Muscle of back (tissue), 11 donors: ENCODE data around the gene TLNRD1. TPM values are rescaled to one million over a fixed set of nuclear protein-coding genes. Genes with fewer than 3 reads are reported as not detected.

Experiments used
- DNase-seq, 3 donors: peaks; one replicate each; pipeline versions ENCODE4 v3.0.0 to v3.0.0-alpha.2; 2013
- polyA plus RNA-seq, 10 donors: library from polyadenylated mRNA; unstranded; fragments of 120-200 nt; gene quantifications; one replicate each; pipeline ENCODE4 v1.2.1, GENCODE V29; 2013; ENCODE audit not compliant: insufficient read length in 10 of 10

TLNRD1 gene
- polyA plus RNA-seq, 10 donors = 10.1 to 17.7 (median 12.2) TPM

DNA sequence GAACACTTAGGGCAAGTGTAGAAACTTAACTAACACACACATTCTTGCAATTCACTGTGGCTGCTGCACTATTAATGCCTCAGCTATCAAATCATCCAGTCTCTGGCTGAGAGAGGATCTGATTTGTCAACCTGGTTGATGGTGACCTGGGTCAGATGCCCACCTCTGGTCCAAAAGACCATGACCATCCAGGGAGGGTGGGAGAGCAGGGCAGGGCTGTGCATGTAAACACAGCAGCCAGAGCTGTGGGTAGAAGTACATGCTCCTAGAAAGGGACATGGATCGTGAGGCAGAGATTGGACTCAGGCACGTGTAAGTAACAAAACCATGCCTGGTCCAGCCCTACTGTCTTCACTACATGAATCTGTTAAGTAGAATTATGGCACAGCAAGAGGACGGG lies 28.4 kb upstream of the TLNRD1 start:
- no peak for DNase-seq

- DNase-seq = no peak
Measured at GRCh38 chr15:80974914-80975313, 25.8 kb upstream of the TLNRD1 start.

DNA sequence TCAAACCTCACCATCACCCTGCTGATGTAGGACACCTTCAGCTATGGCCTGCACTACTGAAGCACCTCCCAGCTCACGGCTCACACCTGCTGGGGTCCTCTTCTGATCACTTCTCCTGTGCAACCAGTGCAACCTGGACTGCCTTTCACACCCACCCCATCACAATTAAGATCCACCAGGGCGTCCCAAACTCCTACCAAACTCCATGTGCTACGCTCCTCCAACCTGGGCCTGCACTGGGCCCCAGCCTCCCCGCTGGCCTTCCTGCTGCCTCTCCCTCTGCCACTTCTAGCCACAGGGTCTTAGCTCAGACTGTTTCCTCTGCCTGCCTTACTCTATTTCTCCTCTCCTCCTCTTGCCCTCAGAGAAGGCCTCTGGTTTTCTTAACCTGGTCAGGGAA lies 23.9 kb upstream of the TLNRD1 start:
- no peak for DNase-seq

DNA sequence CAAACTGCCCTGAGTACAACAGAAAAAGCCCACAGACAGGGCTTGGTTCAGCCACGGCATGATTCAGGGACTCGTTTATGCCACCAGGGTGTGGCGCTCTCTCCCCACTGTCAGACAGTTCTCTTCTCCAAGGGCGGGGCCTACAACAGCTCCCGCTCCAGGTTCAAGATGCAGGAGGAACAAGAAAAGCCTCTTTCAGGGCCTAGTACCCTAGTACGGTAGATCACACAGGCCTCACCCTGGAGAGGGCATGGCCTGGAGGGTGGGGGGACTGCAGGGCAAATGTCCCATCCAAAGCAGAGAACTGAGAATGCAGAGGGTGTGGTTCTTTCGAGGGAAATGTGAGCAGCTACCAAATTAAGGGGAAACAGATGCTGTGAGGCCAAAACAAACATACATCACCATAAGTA lies 23.1 kb upstream of the TLNRD1 start:
- DNase-seq = peak; percentile 53 to 81 (median 70)

DNA sequence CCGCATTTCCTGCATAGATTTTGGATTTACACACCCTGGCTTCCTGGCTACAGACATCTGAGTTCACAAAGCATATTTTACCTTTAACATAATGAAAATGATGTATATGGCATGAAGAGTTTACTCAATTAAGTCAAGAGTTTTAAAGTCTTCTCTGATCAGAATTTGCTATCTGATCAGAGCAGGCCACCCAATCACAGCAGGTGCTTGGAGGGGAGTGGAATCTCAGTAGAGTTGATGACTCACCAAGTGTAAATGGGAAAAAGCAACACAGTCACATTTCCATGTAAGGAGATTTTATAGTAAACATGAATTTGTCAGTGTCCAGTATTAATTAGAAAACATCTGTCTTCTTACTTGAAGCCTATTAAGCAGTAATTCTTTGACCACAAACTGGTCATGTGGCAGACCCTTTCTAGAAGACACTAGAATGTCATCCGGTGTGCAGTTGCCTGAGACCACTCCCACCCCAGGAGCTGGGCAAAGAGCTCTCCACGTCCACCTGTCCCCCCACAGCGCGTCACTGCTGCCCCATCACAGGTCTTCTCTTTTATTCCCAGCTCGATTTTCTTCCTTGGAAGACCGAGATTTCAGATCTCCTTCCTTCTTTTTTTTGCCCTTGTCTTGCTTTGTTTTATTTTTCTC lies 21.9 kb upstream of the TLNRD1 start:
- no peak for DNase-seq

DNA sequence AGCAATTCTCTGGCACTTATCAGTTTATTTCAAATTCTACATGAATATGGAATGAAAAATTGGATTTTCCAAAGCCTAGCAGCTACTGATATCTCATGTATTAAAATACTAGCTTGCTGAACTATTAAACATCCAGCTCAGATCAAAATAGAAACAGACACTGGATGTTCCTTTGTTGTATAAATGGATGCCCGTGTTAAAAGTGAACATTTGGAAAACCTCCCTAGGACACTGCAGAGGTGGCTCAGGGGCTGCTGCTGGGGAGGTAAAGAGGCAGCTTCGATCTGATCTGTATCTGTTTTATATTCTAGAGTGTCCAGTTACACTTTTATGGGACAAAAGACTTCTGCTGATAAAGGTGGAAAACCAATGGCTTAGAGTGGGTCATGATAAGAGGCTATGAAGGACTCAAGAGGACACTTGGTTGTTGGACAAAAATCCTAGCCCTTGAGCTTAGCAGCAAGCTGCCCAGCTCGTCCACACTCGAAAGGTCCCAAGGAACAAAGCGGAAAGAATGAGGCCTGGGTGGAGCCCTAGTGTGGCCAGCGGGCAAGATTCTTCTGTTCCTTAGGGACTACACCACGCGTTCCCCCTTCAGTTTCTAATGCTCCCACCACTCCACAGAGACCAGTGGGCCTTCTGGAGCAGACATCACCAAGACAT lies 21.1 kb upstream of the TLNRD1 start:
- DNase-seq = no peak

DNA sequence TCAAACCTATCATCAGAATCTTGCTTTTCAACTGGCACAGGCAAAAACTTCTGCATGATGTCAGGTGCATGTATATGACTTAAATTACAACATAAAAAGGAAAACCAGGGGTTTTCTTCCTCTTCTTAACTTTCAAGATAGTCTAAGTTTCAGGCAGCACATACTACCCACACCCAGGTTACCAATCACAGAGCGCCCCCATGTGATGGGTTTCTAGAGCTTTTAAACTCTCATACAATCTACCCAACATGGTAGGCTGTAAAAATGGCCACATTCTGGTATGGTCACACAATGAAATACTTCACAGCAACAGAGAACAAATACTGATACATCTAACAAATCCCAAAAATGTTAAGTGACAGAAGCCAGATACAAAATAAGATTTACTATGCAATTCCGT lies 18.5 kb upstream of the TLNRD1 start:
- DNase-seq = no peak

- no peak for DNase-seq
Measured at GRCh38 chr15:80982839-80983238, 17.9 kb upstream of the TLNRD1 start.

DNA sequence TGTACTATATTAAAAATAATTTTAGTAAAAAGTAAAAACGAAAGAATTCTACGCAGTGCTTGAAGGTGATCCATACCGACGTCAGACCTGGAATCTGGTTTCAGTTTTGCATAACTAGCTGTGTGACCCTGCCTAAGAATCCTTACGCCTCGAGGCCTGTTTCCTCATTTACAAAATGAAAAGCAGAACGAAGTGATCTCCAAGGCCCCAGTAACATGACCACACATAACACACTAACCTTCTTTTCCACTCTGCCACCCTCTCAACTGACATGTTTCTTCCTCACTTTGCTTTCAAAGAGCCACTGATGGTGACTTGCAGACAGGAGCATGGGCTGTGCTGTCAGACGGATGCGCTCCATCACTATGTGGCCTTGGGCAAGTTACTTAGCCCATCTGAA lies 15.9 kb upstream of the TLNRD1 start:
- peak in 1 of 3 donors; percentile 40 for DNase-seq

- no peak for DNase-seq
Measured at GRCh38 chr15:80985981-80986380, 14.7 kb upstream of the TLNRD1 start.

GRCh38 chr15:80986487-80986886 lies 14.2 kb upstream of the TLNRD1 start:
- DNase-seq = no peak

DNA sequence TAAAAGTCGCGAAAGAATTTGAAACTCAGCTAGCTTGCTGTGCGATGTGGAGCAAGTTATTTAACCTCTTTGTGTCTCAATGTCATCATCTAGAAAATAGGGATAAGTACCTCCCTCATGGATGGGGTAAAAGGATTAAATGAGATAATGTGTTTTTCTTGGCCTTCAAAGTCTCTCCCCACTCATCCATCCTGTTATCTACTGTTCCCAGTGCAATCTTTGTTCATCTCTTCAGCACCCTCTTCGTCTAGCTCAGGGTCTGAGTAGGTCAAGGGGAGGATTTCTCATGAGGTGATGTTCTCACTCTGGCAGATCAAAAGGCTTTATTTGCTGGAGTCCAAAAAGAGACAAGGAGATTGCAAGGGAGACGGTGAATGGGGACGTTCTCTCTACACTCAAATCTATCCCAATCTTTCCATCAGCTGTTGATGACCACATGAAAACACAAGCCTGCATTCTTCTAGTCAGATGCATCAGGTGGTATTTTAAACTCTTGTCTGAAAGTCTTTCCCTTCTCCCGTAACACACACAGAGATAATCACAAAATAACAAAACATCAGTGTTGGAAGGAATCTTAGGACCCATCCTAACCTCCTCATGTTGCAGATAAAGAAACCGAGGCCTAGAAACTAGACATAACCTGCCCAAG lies 12.5 kb upstream of the TLNRD1 start:
- no peak for DNase-seq

DNA sequence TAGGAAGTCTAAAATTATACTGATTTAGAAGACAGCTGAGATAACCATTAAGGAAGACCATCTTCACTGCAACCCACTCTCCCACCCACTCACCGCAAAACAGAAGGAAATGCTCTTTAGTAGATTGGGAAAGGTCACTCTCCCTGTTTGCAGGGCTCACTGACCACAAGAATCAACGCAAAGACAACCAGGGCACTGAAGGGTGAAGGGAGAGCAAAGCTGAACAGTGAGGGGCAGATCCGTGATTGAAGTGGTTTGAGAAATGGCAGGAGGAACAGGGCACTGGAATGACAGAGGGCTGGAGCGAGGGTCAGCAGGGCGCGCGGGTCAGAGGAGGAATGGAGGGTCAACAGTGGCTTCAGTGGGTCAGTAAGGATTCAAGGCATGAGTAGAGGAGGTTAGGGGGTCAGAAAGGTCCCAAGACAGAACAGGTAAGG lies 11.6 kb upstream of the TLNRD1 start:
- DNase-seq = no peak

- DNase-seq = peak; percentile 96 to 98 (median 98)
Measured at GRCh38 chr15:80989518-80990478, 10.9 kb upstream of the TLNRD1 start, which contains the start of gene MESD. TSS of gene MESD (minus strand) at chr15:80989819. CDS start at chr15:80989791, 28 bp downstream.

DNA sequence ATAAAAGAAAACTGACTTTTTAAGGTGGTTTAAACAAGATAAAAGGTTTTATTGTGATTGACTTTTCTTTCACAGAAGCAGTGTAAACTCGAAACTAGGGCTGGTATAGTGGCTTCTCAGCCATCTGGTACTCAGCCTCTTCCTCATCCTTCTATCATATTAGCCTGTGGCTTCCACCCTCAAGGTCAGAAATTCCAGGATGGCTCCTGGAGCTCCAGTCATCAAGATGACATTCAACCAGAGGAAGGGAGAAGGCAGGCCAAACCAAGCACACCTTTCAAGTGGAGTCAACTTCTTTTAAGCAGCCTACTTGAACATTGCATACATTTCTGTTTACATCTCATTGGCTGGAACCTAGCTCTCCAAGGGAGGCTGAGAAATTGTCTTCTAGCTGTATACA lies 9.8 kb upstream of the TLNRD1 start:
- DNase-seq = no peak

- DNase-seq = peak in 2 of 3 donors; percentile 63 to 68
Measured at GRCh38 chr15:80991421-80991820, 9.3 kb upstream of the TLNRD1 start.

GRCh38 chr15:80992006-80992405 lies 8.7 kb upstream of the TLNRD1 start:
- DNase-seq = no peak

- no peak for DNase-seq
Measured at GRCh38 chr15:80992441-80992840, 8.3 kb upstream of the TLNRD1 start.

- DNase-seq = no peak
Measured at GRCh38 chr15:80996247-80996646, 4.5 kb upstream of the TLNRD1 start.

GRCh38 chr15:80997692-80998091 lies 3.0 kb upstream of the TLNRD1 start:
- no peak for DNase-seq

DNA sequence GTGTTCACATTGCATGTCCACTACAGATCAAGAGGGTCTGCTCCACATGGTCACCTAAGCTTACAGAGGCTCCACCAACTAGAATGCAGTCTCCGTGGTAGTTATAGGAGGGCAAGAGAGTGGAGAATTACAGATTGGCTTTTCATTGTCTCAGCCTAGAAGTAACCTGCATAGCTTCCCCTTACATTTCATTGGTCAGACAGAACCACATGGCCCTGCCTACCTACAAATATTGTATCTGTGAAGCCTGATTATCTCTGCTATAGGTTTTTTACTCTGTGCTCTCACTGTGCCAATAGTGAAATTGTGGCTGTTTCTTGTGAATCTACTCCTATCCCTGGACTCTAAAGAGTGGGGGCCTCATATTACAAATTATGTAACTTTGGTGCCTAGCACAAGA lies 2.5 kb upstream of the TLNRD1 start:
- DNase-seq = no peak

DNA sequence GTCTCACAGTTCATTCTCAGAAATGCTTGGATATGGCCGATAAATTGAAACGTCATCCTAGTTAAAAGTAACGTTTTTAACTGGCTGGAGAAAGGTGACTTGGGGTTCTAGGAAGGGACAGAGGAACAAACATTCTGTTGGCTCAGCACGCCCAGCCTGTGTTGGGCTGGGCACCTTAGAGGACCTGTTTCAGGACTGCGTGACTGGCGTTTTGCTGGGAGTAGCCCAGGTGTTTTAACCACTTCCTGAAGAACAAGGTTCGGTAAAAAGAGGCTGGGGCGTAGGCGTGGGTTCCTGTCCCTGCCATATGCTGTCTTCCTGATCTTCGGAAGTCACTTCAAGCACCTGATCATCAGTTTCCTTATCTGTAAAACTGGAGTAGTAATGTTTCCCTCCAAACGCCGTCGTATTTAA lies 1.1 kb upstream of the TLNRD1 start:
- DNase-seq = no peak
